H9 (cell line): ENCODE data around the gene TMEM198. TPM values are rescaled to one million over a fixed set of nuclear protein-coding genes. Genes with fewer than 3 reads are reported as not detected.

Experiments used
- DNase-seq: peaks from one replicate; pipeline ENCODE4 v3.0.0-alpha.2; 2017
- H2AFZ ChIP-seq: one replicate; pipeline ENCODE4 v1.6.1; 2013; ENCODE audit warnings: mild to moderate bottlenecking, low read length, control low read depth, moderate library complexity
- H2AK5ac ChIP-seq: 2 replicates; pipeline ENCODE4 v1.6.1; 2013; ENCODE audit warnings: low read length, control low read depth, mixed read lengths; ENCODE audit not compliant: insufficient read length
- H2BK120ac ChIP-seq: one replicate; pipeline ENCODE4 v1.6.1; 2013; ENCODE audit warnings: low read depth, mild to moderate bottlenecking, low read length, control low read depth, inconsistent platforms; ENCODE audit not compliant: poor library complexity, severe bottlenecking
- H2BK12ac ChIP-seq: 2 replicates; pipeline ENCODE4 v1.6.1; 2013; ENCODE audit warnings: low read length, control low read depth, mixed read lengths, low read depth; ENCODE audit not compliant: insufficient read length
- H2BK15ac ChIP-seq: 2 replicates; pipeline ENCODE4 v1.6.1; 2013; ENCODE audit warnings: low read depth, low read length, control low read depth
- H2BK20ac ChIP-seq: one replicate; pipeline ENCODE4 v1.6.1; 2013; ENCODE audit warnings: low read depth, mild to moderate bottlenecking, low read length, control low read depth, inconsistent platforms; ENCODE audit not compliant: poor library complexity, severe bottlenecking
- H2BK5ac ChIP-seq: 2 replicates; pipeline ENCODE4 v1.6.1; 2013; ENCODE audit warnings: low read length, control low read depth, mixed read lengths; ENCODE audit not compliant: insufficient read length
- H3K14ac ChIP-seq: 2 replicates; pipeline ENCODE4 v1.6.1; 2013; ENCODE audit warnings: low read length, control low read depth; ENCODE audit not compliant: insufficient read depth
- H3K18ac ChIP-seq: 2 replicates; pipeline ENCODE4 v1.6.1; 2013; ENCODE audit warnings: low read depth, mild to moderate bottlenecking, mixed read lengths, low read length, control low read depth; ENCODE audit not compliant: insufficient read length
- H3K23ac ChIP-seq: 2 replicates; pipeline ENCODE4 v1.6.1; 2013; ENCODE audit warnings: low read length, control low read depth, mixed read lengths, low read depth; ENCODE audit not compliant: insufficient read length
- H3K23me2 ChIP-seq: 2 replicates; pipeline ENCODE4 v1.6.1; 2013; ENCODE audit warnings: low read depth, mild to moderate bottlenecking, mixed read lengths, low read length, control low read depth; ENCODE audit not compliant: insufficient read length, poor library complexity, severe bottlenecking
- H3K27ac ChIP-seq: 2 replicates; pipeline ENCODE4 v1.5.1; 2013; ENCODE audit warnings: low read length, control low read depth, mixed read lengths, low read depth; ENCODE audit not compliant: insufficient read length
- H3K27me3 ChIP-seq: 2 replicates; pipeline ENCODE4 v1.6.1; 2013; ENCODE audit warnings: low read length, control low read depth, inconsistent platforms; ENCODE audit not compliant: insufficient read depth
- H3K4ac ChIP-seq: 2 replicates; pipeline ENCODE4 v1.6.1; 2013; ENCODE audit warnings: low read depth, mild to moderate bottlenecking, control low read depth, inconsistent platforms, low read length, moderate library complexity
- H3K4me1 ChIP-seq: 2 replicates; pipeline ENCODE4 v1.6.1; 2013; ENCODE audit warnings: low read length, control low read depth, inconsistent platforms; ENCODE audit not compliant: insufficient read depth
- H3K4me2 ChIP-seq: 2 replicates; pipeline ENCODE4 v1.6.1; 2013; ENCODE audit warnings: low read length, control low read depth, mixed read lengths; ENCODE audit not compliant: insufficient read length, insufficient read depth
- H3K56ac ChIP-seq: 2 replicates; pipeline ENCODE4 v1.6.1; 2013; ENCODE audit warnings: low read depth, mild to moderate bottlenecking, mixed read lengths, low read length, control low read depth; ENCODE audit not compliant: insufficient read length
- H3K79me1 ChIP-seq: 2 replicates; pipeline ENCODE4 v1.6.1; 2013; ENCODE audit warnings: low read depth, mild to moderate bottlenecking, moderate library complexity, low read length, control low read depth, inconsistent platforms; ENCODE audit not compliant: insufficient read depth, poor library complexity, severe bottlenecking
- H3K79me2 ChIP-seq: 2 replicates; pipeline ENCODE4 v1.6.1; 2013; ENCODE audit warnings: low read length, control low read depth, inconsistent platforms; ENCODE audit not compliant: insufficient read depth
- H3K9ac ChIP-seq: 2 replicates; pipeline ENCODE4 v1.6.1; 2013; ENCODE audit warnings: low read length, control low read depth, mixed read lengths; ENCODE audit not compliant: insufficient read length; ENCODE audit errors: extremely low read depth
- H3K9me3 ChIP-seq: one replicate; pipeline ENCODE4 v1.6.1; 2013; ENCODE audit warnings: low read depth, low read length, inconsistent platforms; ENCODE audit not compliant: control insufficient read depth
- H3T11ph ChIP-seq: one replicate; pipeline ENCODE4 v1.6.1; 2013; ENCODE audit warnings: mild to moderate bottlenecking, low read length, control low read depth, inconsistent platforms
- H4K20me1 ChIP-seq: one replicate; pipeline ENCODE4 v1.6.1; 2013; ENCODE audit not compliant: control insufficient read depth, insufficient read length, insufficient read depth
- H4K5ac ChIP-seq: 2 replicates; pipeline ENCODE4 v1.6.1; 2013; ENCODE audit warnings: low read depth, mild to moderate bottlenecking, mixed read lengths, low read length, control low read depth; ENCODE audit not compliant: insufficient read length
- H4K8ac ChIP-seq: replicated peaks from 2 replicates; pipeline ENCODE4 v1.6.1; 2013; ENCODE audit warnings: low read length, control low read depth, mixed read lengths, low read depth; ENCODE audit not compliant: insufficient read length
- H4K91ac ChIP-seq: 2 replicates; pipeline ENCODE4 v1.6.1; 2013; ENCODE audit warnings: low read depth, mild to moderate bottlenecking, moderate library complexity, mixed read lengths, low read length, control low read depth; ENCODE audit not compliant: insufficient read length
- H3K27ac Mint-ChIP-seq, 3 experiments: 2 replicates in 2 of 3; 3 replicates in 1 of 3; pipeline ENCODE4 v1.8.0; 2020 to 2021; ENCODE audit warnings: mixed read lengths in 3 of 3, mild to moderate bottlenecking in 1 of 3, moderate library complexity in 1 of 3
- H3K27me3 Mint-ChIP-seq: 2 replicates; pipeline ENCODE4 v1.8.0; 2021; ENCODE audit warnings: low read depth, mild to moderate bottlenecking, moderate library complexity, mixed read lengths
- H3K36me3 Mint-ChIP-seq, 3 experiments: 2 replicates in 2 of 3; 3 replicates in 1 of 3; pipeline ENCODE4 v1.8.0; 2020 to 2021; ENCODE audit warnings: low read depth in 3 of 3, mixed read lengths in 3 of 3; ENCODE audit not compliant: insufficient read depth in 1 of 3
- H3K4me1 Mint-ChIP-seq, 2 experiments: 2 replicates each; pipeline ENCODE4 v1.8.0; 2020; ENCODE audit warnings: mixed read lengths in 2 of 2
- H3K4me3 Mint-ChIP-seq, 2 experiments: 2 replicates in 1 of 2; 3 replicates in 1 of 2; pipeline ENCODE4 v1.8.0; 2020 to 2021; ENCODE audit warnings: mild to moderate bottlenecking in 2 of 2, mixed read lengths in 2 of 2, moderate library complexity in 1 of 2
- H3K9me3 Mint-ChIP-seq, 2 experiments: 2 replicates in 1 of 2; 3 replicates in 1 of 2; pipeline ENCODE4 v1.8.0; 2020; ENCODE audit warnings: mild to moderate bottlenecking in 2 of 2, mixed read lengths in 2 of 2, moderate library complexity in 1 of 2
- WGBS: extraction: QIAGEN DNeasy Blood & Tissue Kit; methylation state at CpG from one replicate; pipeline ENCODE4 v1.1.7; 2013; ENCODE audit warnings: missing lambda C conversion rate, low lambda C conversion rate, mixed read lengths; ENCODE audit not compliant: insufficient read length; ENCODE audit errors: extremely low coverage; 5-methylcytosine and 5-hydroxymethylcytosine counted together
- total RNA-seq: library from RNA; stranded (reverse); gene quantifications from 2 replicates; pipeline ENCODE4 v1.2.1, GENCODE V29; 2021
- TF ChIP-seq, protein P1 (sequence below): fragments of 200-600 bp; sonication (generic); conservative IDR thresholded peaks from 3 replicates; pipeline ENCODE4 v1.8.0; 2021; ENCODE audit warnings: antibody characterized with exemption, mild to moderate bottlenecking

TMEM198 gene
- total RNA-seq, 1 experiment from 2014 or later: 7.7 TPM

GRCh38 chr2:219569635-219570034 is 25.8 kb downstream of the TMEM198 start:
- Histone ChIP-seq H3K79me1 (no peaks in the 10 kb centered on the region), H3K27me3 (no peaks in the 10 kb centered on the region; the same call in 1 of the 2 replicates), H2BK12ac (no peak overlapping the region), H4K5ac (no peak overlapping the region), H3T11ph (no peak overlapping the region), H3K4me2 (peak overlapping the region; percentile 33), H2BK15ac (no peak overlapping the region), H3K27ac (no peak overlapping the region), H3K9ac (no peak overlapping the region), H4K8ac (no peak overlapping the region), H3K14ac (no peak overlapping the region), H3K79me2 (no peaks in the 10 kb centered on the region), H2BK120ac (no peak overlapping the region), H3K23me2 (peaks cover 7% of the 10 kb centered on the region), H2AFZ (no peak overlapping the region), H2AK5ac (no peak overlapping the region), H3K23ac (no peak overlapping the region), H4K91ac (no peak overlapping the region), H3K4me1 (peaks cover 6% of the 10 kb centered on the region; the same call in 1 of the 2 replicates), H3K4ac (no peak overlapping the region), H2BK5ac (no peak overlapping the region), H3K18ac (no peak overlapping the region), H3K56ac (no peak overlapping the region), H2BK20ac (no peak overlapping the region), H3K9me3 (no peaks in the 10 kb centered on the region), H4K20me1 (no peaks in the 10 kb centered on the region)
- no peak for DNase-seq
- peaks cover 34 to 45% (median 44%) of the 10 kb centered on the region in 3 experiments for H3K36me3 Mint-ChIP-seq
- peaks cover 13% of the 10 kb centered on the region for H3K27me3 Mint-ChIP-seq
- H3K4me3 Mint-ChIP-seq: peak overlapping the region; percentile 69 to 83
- no peak overlapping the region for H3K27ac Mint-ChIP-seq
- no CpG with 5 or more reads among the region's 6 CpGs for WGBS
- TF ChIP-seq, protein P1, sequence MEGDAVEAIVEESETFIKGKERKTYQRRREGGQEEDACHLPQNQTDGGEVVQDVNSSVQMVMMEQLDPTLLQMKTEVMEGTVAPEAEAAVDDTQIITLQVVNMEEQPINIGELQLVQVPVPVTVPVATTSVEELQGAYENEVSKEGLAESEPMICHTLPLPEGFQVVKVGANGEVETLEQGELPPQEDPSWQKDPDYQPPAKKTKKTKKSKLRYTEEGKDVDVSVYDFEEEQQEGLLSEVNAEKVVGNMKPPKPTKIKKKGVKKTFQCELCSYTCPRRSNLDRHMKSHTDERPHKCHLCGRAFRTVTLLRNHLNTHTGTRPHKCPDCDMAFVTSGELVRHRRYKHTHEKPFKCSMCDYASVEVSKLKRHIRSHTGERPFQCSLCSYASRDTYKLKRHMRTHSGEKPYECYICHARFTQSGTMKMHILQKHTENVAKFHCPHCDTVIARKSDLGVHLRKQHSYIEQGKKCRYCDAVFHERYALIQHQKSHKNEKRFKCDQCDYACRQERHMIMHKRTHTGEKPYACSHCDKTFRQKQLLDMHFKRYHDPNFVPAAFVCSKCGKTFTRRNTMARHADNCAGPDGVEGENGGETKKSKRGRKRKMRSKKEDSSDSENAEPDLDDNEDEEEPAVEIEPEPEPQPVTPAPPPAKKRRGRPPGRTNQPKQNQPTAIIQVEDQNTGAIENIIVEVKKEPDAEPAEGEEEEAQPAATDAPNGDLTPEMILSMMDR: no peak
- H3K9me3 Mint-ChIP-seq: no peaks in the 10 kb centered on the region; a peak in 1 of 5 replicates
- H3K4me1 Mint-ChIP-seq: peaks cover 47 to 55% of the 10 kb centered on the region in 2 experiments
